Body of pancreas (tissue), 4 donors: ENCODE measurements around the gene PDLIM5. TPM values are rescaled to one million over a fixed set of nuclear protein-coding genes. Genes with fewer than 3 reads are reported as not detected.
"Not testable (repeated sequence)": the region's sequence is repeated elsewhere in the genome, so short reads cannot be mapped to it uniquely, and the experiment has no call there.

Source experiments
- ATAC-seq: fragments of 150-250 bp; one replicate; pipeline ENCODE4 v1.9.1; 2016
- DNase-seq, 4 donors: peaks; one replicate each; pipeline ENCODE4 v3.0.0-alpha.2; 2019
- H3K27ac ChIP-seq, 4 donors: fragments of 200-600 bp; sonication (generic); 1 replicate in 3 of 4; 2 replicates in 1 of 4; pipeline versions ENCODE4 v1.5.1 to v1.6.1; 2016 to 2019; ENCODE audit warnings: mild to moderate bottlenecking in 1 of 4, mixed read lengths in 1 of 4, moderate library complexity in 1 of 4
- H3K27me3 ChIP-seq, 2 donors: fragments of 200-600 bp; sonication (generic); one replicate each; pipeline ENCODE4 v1.6.0; 2016; ENCODE audit warnings: mild to moderate bottlenecking in 1 of 2
- H3K36me3 ChIP-seq, 2 donors: fragments of 200-600 bp; sonication (generic); replicated peaks in 1 of 2; 2 replicates each; pipeline ENCODE4 v1.5.1; 2016; ENCODE audit warnings: low read depth in 2 of 2; ENCODE audit not compliant: insufficient read depth in 1 of 2
- H3K4me1 ChIP-seq: fragments of 200-600 bp; sonication (generic); one replicate; pipeline ENCODE4 v1.6.0; 2016
- H3K4me3 ChIP-seq, 2 donors: fragments of 200-600 bp; sonication (generic); 1 replicate in 1 of 2; 2 replicates in 1 of 2; pipeline ENCODE4 v1.5.1; 2016 to 2019
- H3K9me3 ChIP-seq, 3 donors: fragments of 200-600 bp; sonication (generic); 1 replicate in 2 of 3; 2 replicates in 1 of 3; pipeline ENCODE4 v1.5.1; 2016
- POLR2A ChIP-seq, 3 donors: fragments of 450-650 bp; IDR thresholded peaks; one replicate each; pipeline ENCODE4 v1.6.1; 2016; ENCODE audit warnings: antibody characterized with exemption in 3 of 3, mild to moderate bottlenecking in 2 of 3
- WGBS, 2 donors: methylation state at CpG; one replicate each; pipeline ENCODE4 v1.1.5; 2017; 5-methylcytosine and 5-hydroxymethylcytosine counted together
- intact Hi-C: fragments of 100-400 bp; cut with DNase I; formaldehyde crosslinking; loops from one replicate; pipeline ENCODE4 v1.15.1; 2023
- total RNA-seq, 2 donors: library from RNA; depleted of rRNA; stranded (reverse); fragments of >200 nt; gene quantifications; one replicate each; pipeline ENCODE4 v1.1.0, GENCODE V29; 2016
- TF ChIP-seq, protein P1 (sequence below), 7 experiments: fragments of 450-650 bp in 4 of 7; fragments of 200-600 bp in 3 of 7; sonication (generic) in 3 of 7; IDR thresholded peaks; one replicate each; pipeline ENCODE4 v1.5.1; 2016 to 2019; ENCODE audit warnings: antibody characterized with exemption in 7 of 7

The PDLIM5 gene
- total RNA-seq, 2 donors from 2014 or later: 44.2 to 70.3 TPM

- Histone ChIP-seq H3K36me3 (no peaks in the 10 kb centered on the region), H3K4me1 (peaks cover 87% of the 10 kb centered on the region), H3K9me3 (no peaks in the 10 kb centered on the region), H3K27me3 (no peaks in the 10 kb centered on the region), H3K27ac (peak overlapping the region in 3 of 4 donors; percentile 49 to 55 (median 55)), H3K4me3 (no peak overlapping the region)
- TF ChIP-seq POLR2A (IDR thresholded peaks at IDR 0.05): no peak
- TF ChIP-seq, protein P1, sequence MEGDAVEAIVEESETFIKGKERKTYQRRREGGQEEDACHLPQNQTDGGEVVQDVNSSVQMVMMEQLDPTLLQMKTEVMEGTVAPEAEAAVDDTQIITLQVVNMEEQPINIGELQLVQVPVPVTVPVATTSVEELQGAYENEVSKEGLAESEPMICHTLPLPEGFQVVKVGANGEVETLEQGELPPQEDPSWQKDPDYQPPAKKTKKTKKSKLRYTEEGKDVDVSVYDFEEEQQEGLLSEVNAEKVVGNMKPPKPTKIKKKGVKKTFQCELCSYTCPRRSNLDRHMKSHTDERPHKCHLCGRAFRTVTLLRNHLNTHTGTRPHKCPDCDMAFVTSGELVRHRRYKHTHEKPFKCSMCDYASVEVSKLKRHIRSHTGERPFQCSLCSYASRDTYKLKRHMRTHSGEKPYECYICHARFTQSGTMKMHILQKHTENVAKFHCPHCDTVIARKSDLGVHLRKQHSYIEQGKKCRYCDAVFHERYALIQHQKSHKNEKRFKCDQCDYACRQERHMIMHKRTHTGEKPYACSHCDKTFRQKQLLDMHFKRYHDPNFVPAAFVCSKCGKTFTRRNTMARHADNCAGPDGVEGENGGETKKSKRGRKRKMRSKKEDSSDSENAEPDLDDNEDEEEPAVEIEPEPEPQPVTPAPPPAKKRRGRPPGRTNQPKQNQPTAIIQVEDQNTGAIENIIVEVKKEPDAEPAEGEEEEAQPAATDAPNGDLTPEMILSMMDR (IDR thresholded peaks at IDR 0.05): no peak
- 29 to 52% methylated on average over 1 of the region's 1 CpG for WGBS, 2 donors
- intact Hi-C loops: no loop called here
- DNase-seq: peak in 2 of 4 donors; percentile 13 to 47
- ATAC-seq: no peak
Observed at GRCh38 chr4:94469221-94469784, 17.6 kb downstream of the PDLIM5 start.

DNA sequence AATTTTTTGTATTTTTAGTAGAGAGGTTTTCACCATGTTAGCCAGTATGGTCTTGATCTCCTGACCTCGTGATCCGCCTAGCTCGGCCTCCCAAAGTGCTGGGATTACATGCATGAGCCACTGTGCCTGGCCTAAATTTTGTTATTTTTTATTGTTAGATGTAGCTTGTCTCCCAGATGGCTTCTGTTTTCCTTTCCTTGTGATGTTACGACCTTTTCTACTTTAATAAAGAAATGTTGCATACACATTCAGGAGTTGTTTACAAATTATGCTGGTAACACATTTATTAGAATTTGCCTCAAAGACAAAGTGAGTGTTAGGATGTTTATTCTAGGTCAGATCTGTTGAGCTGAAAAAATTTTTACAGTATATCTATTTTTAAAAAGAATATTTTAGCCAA, 18.4 kb downstream of the PDLIM5 start:
- ATAC-seq (no peak), DNase-seq (no peak)
- intact Hi-C loops: no loop called here
- peak overlapping the region in 1 of 4 donors; percentile 3 for H3K27ac ChIP-seq
- no peaks in the 10 kb centered on the region for H3K27me3 ChIP-seq
- H3K9me3 ChIP-seq: no peaks in the 10 kb centered on the region
- WGBS, 2 donors: 92 to 95% methylated on average over 4 of the region's 4 CpGs
- TF ChIP-seq, protein P1 (IDR thresholded peaks at IDR 0.05): no peak
- no peak for TF ChIP-seq POLR2A (IDR thresholded peaks at IDR 0.05)
- H3K4me1 ChIP-seq: peaks cover 86% of the 10 kb centered on the region
- no peak overlapping the region for H3K4me3 ChIP-seq
- no peaks in the 10 kb centered on the region for H3K36me3 ChIP-seq

GRCh38 chr4:94470782-94471181, 19.0 kb downstream of the PDLIM5 start:
- intact Hi-C loops, DNase-seq, H3K27ac ChIP-seq: not testable (repeated sequence)

GRCh38 chr4:94472056-94472826, 20.5 kb downstream of the PDLIM5 start:
- Histone ChIP-seq H3K4me1 (peaks cover 84% of the 10 kb centered on the region), H3K36me3 (no peaks in the 10 kb centered on the region), H3K27me3 (no peaks in the 10 kb centered on the region), H3K27ac (peak overlapping the region; percentile 49 to 91 (median 84)), H3K9me3 (no peaks in the 10 kb centered on the region), H3K4me3 (no peak overlapping the region)
- no peak for DNase-seq
- intact Hi-C loops: no loop called here
- peak; percentile 8 for ATAC-seq
- TF ChIP-seq, protein P1 (IDR thresholded peaks at IDR 0.05): no peak
- TF ChIP-seq POLR2A (IDR thresholded peaks at IDR 0.05): no peak
- whole genome bisulfite sequencing, 2 donors: 66 to 77% methylated on average over 5 of the region's 5 CpGs

More at GRCh38 chr4:94470782-94471181, 19.0 kb downstream of the PDLIM5 start:
- H3K4me1 ChIP-seq: peaks cover 86% of the 10 kb centered on the region
- H3K27me3 ChIP-seq, ATAC-seq, H3K36me3 ChIP-seq, H3K4me3 ChIP-seq, H3K9me3 ChIP-seq: not testable (repeated sequence)
- 97 to 98% methylated on average over 4 of the region's 4 CpGs for WGBS, 2 donors

DNA sequence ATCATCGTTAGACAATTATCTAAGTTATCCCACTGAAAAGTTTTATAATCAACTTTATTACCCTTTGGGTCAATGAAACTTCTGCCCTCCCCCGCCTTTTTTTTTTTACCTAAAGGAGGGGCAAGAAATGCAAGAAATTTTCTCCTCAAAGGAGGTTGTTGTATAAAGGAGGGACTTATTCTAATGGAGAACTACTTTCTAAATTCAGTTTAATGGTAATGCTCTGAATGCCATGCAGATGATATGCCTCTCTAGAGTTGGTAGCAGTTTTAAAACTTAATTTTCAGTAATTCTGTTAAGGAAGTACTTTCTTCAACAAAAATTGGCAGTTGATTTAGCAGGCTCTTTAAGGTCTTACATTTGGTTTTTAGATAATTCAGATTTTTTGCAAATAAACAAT, 23.3 kb downstream of the PDLIM5 start:
- Histone ChIP-seq H3K27me3 (no peaks in the 10 kb centered on the region), H3K9me3 (no peaks in the 10 kb centered on the region), H3K4me1 (peaks cover 76% of the 10 kb centered on the region), H3K4me3 (no peak overlapping the region), H3K36me3 (no peaks in the 10 kb centered on the region), H3K27ac (peak overlapping the region in 1 of 4 donors; percentile 84)
- ATAC-seq (no peak), DNase-seq (no peak)
- WGBS, 2 donors: 88 to 91% methylated on average over 2 of the region's 2 CpGs
- TF ChIP-seq, protein P1 (IDR thresholded peaks at IDR 0.05): no peak
- no peak for TF ChIP-seq POLR2A (IDR thresholded peaks at IDR 0.05)
- intact Hi-C loops: no loop called here
